A673 (cell line): ENCODE data around the gene INPP5B.

Experiments
- EZH2 ChIP-seq: fragments of 200-600 bp; sonication (generic); IDR thresholded peaks from 2 replicates; pipeline ENCODE4 v1.6.1; 2017; ENCODE audit warnings: borderline replicate concordance, low read depth, mild to moderate bottlenecking, mixed read lengths, antibody characterized with exemption, low read length; ENCODE audit not compliant: poor library complexity, severe bottlenecking
- TF ChIP-seq, protein P1 (sequence below): fragments of 300-800, 200-600 bp; sonication (generic); conservative IDR thresholded peaks from 2 replicates; pipeline ENCODE4 v1.5.1; 2017; ENCODE audit warnings: low read depth, mild to moderate bottlenecking, antibody characterized with exemption, low read length, moderate library complexity, mixed read lengths

DNA sequence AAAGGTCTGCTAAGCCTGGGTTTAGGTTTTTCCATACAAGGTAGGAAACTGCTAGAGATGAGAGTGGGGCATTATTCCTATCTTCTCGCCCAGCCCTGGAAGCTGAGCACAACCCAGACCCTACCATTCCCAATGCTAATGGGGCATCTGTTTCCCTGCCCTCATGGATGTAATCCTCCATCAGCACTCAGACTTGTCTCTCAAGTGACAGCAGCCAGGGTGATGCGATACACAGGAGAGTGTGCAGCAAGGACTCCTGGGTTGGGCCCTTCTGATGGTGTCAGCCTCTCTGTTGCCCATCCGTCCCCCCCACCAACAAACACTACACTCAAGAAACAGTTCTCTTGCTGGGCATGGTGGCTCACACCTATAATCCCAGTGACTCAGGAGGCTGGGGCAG lies 5.9 kb upstream of the INPP5B start:
- TF ChIP-seq, protein P1, sequence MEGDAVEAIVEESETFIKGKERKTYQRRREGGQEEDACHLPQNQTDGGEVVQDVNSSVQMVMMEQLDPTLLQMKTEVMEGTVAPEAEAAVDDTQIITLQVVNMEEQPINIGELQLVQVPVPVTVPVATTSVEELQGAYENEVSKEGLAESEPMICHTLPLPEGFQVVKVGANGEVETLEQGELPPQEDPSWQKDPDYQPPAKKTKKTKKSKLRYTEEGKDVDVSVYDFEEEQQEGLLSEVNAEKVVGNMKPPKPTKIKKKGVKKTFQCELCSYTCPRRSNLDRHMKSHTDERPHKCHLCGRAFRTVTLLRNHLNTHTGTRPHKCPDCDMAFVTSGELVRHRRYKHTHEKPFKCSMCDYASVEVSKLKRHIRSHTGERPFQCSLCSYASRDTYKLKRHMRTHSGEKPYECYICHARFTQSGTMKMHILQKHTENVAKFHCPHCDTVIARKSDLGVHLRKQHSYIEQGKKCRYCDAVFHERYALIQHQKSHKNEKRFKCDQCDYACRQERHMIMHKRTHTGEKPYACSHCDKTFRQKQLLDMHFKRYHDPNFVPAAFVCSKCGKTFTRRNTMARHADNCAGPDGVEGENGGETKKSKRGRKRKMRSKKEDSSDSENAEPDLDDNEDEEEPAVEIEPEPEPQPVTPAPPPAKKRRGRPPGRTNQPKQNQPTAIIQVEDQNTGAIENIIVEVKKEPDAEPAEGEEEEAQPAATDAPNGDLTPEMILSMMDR = no peak
- no peak for TF ChIP-seq EZH2
